Body of pancreas (tissue), 4 donors: ENCODE data around the gene KDM4B.

Source experiments
- CTCF ChIP-seq, 7 experiments: fragments of 450-650 bp in 4 of 7; fragments of 200-600 bp in 3 of 7; sonication (generic) in 3 of 7; IDR thresholded peaks; one replicate each; pipeline ENCODE4 v1.5.1; 2016 to 2019; ENCODE audit warnings: antibody characterized with exemption in 7 of 7
- POLR2A ChIP-seq, 3 donors: fragments of 450-650 bp; IDR thresholded peaks; one replicate each; pipeline ENCODE4 v1.6.1; 2016; ENCODE audit warnings: antibody characterized with exemption in 3 of 3, mild to moderate bottlenecking in 2 of 3

GRCh38 chr19:5065663-5066093, 96.8 kb downstream of the KDM4B start:
- TF ChIP-seq CTCF (IDR thresholded peaks at IDR 0.05) (no peak), POLR2A (IDR thresholded peaks at IDR 0.05) (no peak)
